A549 treated with CpdA at 1 μM for 4 hours (cell line): ENCODE measurements around the gene AR. TPM values are rescaled to one million over a fixed set of nuclear protein-coding genes. Genes with fewer than 3 reads are reported as not detected.

Source experiments
- total RNA-seq: library from RNA; stranded (reverse); fragments of 200-300 nt; extraction: Qiagen RNA extraction; gene quantifications from 5 replicates; pipeline ENCODE4 v1.2.3, GENCODE V29; 2022; ENCODE audit warnings: low read depth

The AR gene
- 3.4 to 4.1 TPM (median 3.5 TPM) in 5 replicates for total RNA-seq

GRCh38 chrX:67543818-67544217, at the start of gene AR:
Gene AR, plus strand, starts transcription at chrX:67544021. Its CDS starts 1,126 bp downstream, at chrX:67545147.

